SK-N-SH (cell line): ENCODE results near the gene AGMO. TPM values are rescaled to one million over a fixed set of nuclear protein-coding genes. Genes with fewer than 3 reads are reported as not detected.

ENCODE experiments used
- CTCF ChIA-PET: fragments of 300-600, 350-600 bp; formaldehyde crosslinking; extraction: SDS; loops from one replicate; lab custom pipeline; 2021; lab: Yijun Ruan, JAX
- POLR2A ChIA-PET: fragments of 350-600 bp; sonication (Branson Sonifier 250); formaldehyde crosslinking; extraction: SDS; loops from one replicate; lab custom pipeline; 2020; ENCODE audit warnings: antibody characterized with exemption, inconsistent platforms; lab: Yijun Ruan, JAX
- DNase-seq: peaks from one replicate; pipeline ENCODE4 v3.0.0; 2012
- H2AFZ ChIP-seq: fragments of 200-600 bp; sonication (generic); 2 replicates; pipeline ENCODE4 v1.8.1; 2016; ENCODE audit warnings: antibody characterized with exemption, mild to moderate bottlenecking, low read depth
- H3F3A ChIP-seq: fragments of 200-600 bp; sonication (generic); replicated peaks from 2 replicates; pipeline ENCODE3; 2016; ENCODE audit warnings: antibody characterized with exemption, mild to moderate bottlenecking; ENCODE audit not compliant: insufficient read depth
- H3K27ac ChIP-seq, 2 experiments: fragments of 200-500 bp in 1 of 2; fragments of 200-600 bp in 1 of 2; sonication (Bioruptor generic) in 1 of 2; sonication (generic), shearing (Covaris generic) in 1 of 2; 2 replicates each; pipeline versions ENCODE4 v1.5.1 to v1.6.1; 2014 to 2016; ENCODE audit warnings: low read depth in 2 of 2, inconsistent platforms in 1 of 2, low read length in 1 of 2, mild to moderate bottlenecking in 1 of 2, mixed read lengths in 1 of 2
- H3K27me3 ChIP-seq: fragments of 200-600 bp; sonication (generic), shearing (Covaris generic); 2 replicates; pipeline ENCODE4 v1.6.1; 2016; ENCODE audit warnings: mixed run types; ENCODE audit not compliant: insufficient read depth
- H3K36me3 ChIP-seq, 2 experiments: fragments of 200-500 bp in 1 of 2; fragments of 200-600 bp in 1 of 2; sonication (Bioruptor generic) in 1 of 2; sonication (generic) in 1 of 2; replicated peaks in 1 of 2; 2 replicates each; pipeline versions ENCODE3 to v1.5.1; 2014 to 2016; ENCODE audit warnings: low read length in 1 of 2, mild to moderate bottlenecking in 1 of 2; ENCODE audit not compliant: insufficient read depth in 2 of 2, control insufficient read depth in 1 of 2
- H3K4me1 ChIP-seq, 2 experiments: fragments of 200-500 bp in 1 of 2; fragments of 200-600 bp in 1 of 2; sonication (Bioruptor generic) in 1 of 2; sonication (generic), shearing (Covaris generic) in 1 of 2; 2 replicates each; pipeline versions ENCODE4 v1.5.1 to v1.6.1; 2014 to 2016; ENCODE audit warnings: low read depth in 1 of 2, low read length in 1 of 2, mixed run types in 1 of 2; ENCODE audit not compliant: insufficient read depth in 2 of 2, control insufficient read depth in 1 of 2
- H3K4me2 ChIP-seq: fragments of 200-600 bp; sonication (generic), shearing (Covaris generic); 2 replicates; pipeline ENCODE4 v1.6.1; 2017; ENCODE audit warnings: mixed run types
- H3K4me3 ChIP-seq, 2 experiments: fragments of 200-500 bp in 1 of 2; fragments of 200-600 bp in 1 of 2; sonication (Bioruptor generic) in 1 of 2; sonication (generic), shearing (Covaris generic) in 1 of 2; 2 replicates each; pipeline versions ENCODE4 v1.5.1 to v1.8.1; 2014 to 2016; ENCODE audit warnings: low read depth in 2 of 2, inconsistent platforms in 1 of 2, low read length in 1 of 2, mild to moderate bottlenecking in 1 of 2, mixed read lengths in 1 of 2, moderate library complexity in 1 of 2
- H3K79me2 ChIP-seq: fragments of 200-600 bp; sonication (generic); 2 replicates; pipeline ENCODE4 v1.8.1; 2017; ENCODE audit warnings: mild to moderate bottlenecking; ENCODE audit not compliant: insufficient read depth
- H3K9ac ChIP-seq: fragments of 200-600 bp; sonication (generic); 2 replicates; pipeline ENCODE4 v1.6.1; 2017; ENCODE audit warnings: mixed run types
- H3K9me2 ChIP-seq: fragments of 200-600 bp; sonication (generic); 2 replicates; pipeline ENCODE4 v1.6.1; 2017; ENCODE audit warnings: mixed run types
- H3K9me3 ChIP-seq: fragments of 200-600 bp; sonication (generic); 2 replicates; pipeline ENCODE4 v1.6.1; 2017; ENCODE audit warnings: mixed run types, mild to moderate bottlenecking, moderate library complexity
- H4K20me1 ChIP-seq: fragments of 200-600 bp; sonication (generic); 2 replicates; pipeline ENCODE4 v1.6.1; 2017; ENCODE audit warnings: mild to moderate bottlenecking, mixed run types; ENCODE audit not compliant: insufficient read depth
- EZH2phosphoT487 ChIP-seq: fragments of 200-600 bp; sonication (generic); IDR thresholded peaks from 2 replicates; pipeline ENCODE4 v1.6.1; 2017; ENCODE audit warnings: low read depth, mixed run types, mild to moderate bottlenecking, antibody characterized with exemption, moderate library complexity, borderline replicate concordance
- FOSL2 ChIP-seq: IDR thresholded peaks from 2 replicates; pipeline ENCODE4 v1.4.0; 2012; ENCODE audit warnings: low read depth, mild to moderate bottlenecking, moderate library complexity, borderline replicate concordance
- IRF3 ChIP-seq: fragments of 150-350 bp; IDR thresholded peaks from 2 replicates; pipeline ENCODE4 v1.6.1; 2016; ENCODE audit warnings: mild to moderate bottlenecking, low read depth, low read length
- NFIC ChIP-seq: IDR thresholded peaks from 2 replicates; pipeline ENCODE4 v1.4.0; 2012; ENCODE audit warnings: borderline replicate concordance
- RCOR1 ChIP-seq: fragments of 150-350 bp; IDR thresholded peaks from 2 replicates; pipeline ENCODE4 v1.6.1; 2017; ENCODE audit warnings: antibody characterized with exemption, low read length
- RXRA ChIP-seq: IDR thresholded peaks from 2 replicates; pipeline ENCODE4 v1.4.0; 2012; ENCODE audit warnings: low read depth, mild to moderate bottlenecking, borderline replicate concordance
- TCF12 ChIP-seq: IDR thresholded peaks from 2 replicates; pipeline ENCODE4 v1.4.0; 2012
- TEAD4 ChIP-seq: IDR thresholded peaks from 2 replicates; pipeline ENCODE4 v1.4.0; 2012; ENCODE audit warnings: mild to moderate bottlenecking, borderline replicate concordance; ENCODE audit not compliant: insufficient read depth
- WGBS: methylation state at CpG from one replicate; pipeline ENCODE4 v1.1.6; 2017; ENCODE audit warnings: low lambda C conversion rate; 5-methylcytosine and 5-hydroxymethylcytosine counted together
- polyA plus RNA-seq, 3 experiments: library from polyadenylated mRNA; depleted of rRNA; stranded (reverse); fragments of >200 nt; gene quantifications; 2 replicates each; pipeline ENCODE4 v1.2.3, GENCODE V29; 2012

AGMO gene
- polyA plus RNA-seq, 1 of the 3 experiments (the other 2 are of a cell fraction): 0.05 TPM

- no peaks in the 10 kb centered on the region for H3K36me3 ChIP-seq
- no peak overlapping the region for H3K27ac ChIP-seq
- H4K20me1 ChIP-seq: no peaks in the 10 kb centered on the region
- H3K4me1 ChIP-seq: no peaks in the 10 kb centered on the region; a peak in 1 of 4 replicates
- H3K9ac ChIP-seq: no peak overlapping the region
- DNase-seq: no peak
- H3K4me3 ChIP-seq: no peak overlapping the region
- 12% methylated on average over 1 of the region's 1 CpG for WGBS
- no peak overlapping the region for H2AFZ ChIP-seq
- no peaks in the 10 kb centered on the region for H3F3A ChIP-seq
- TF ChIP-seq EZH2phosphoT487: no peak
- no peak overlapping the region for H3K4me2 ChIP-seq
- CTCF ChIA-PET: interaction anchor here (0.9 to 1.5 kb wide), 2 partner anchors 8 to 85 kb away, joined by 3 to 5 read pairs; no protein-coding TSS in a partner anchor
- H3K9me3 ChIP-seq: peaks cover 11% of the 10 kb centered on the region; the same call in 1 of the 2 replicates
- POLR2A ChIA-PET: no interaction called here
- no peaks in the 10 kb centered on the region for H3K9me2 ChIP-seq
- H3K27me3 ChIP-seq: no peaks in the 10 kb centered on the region
- H3K79me2 ChIP-seq: no peaks in the 10 kb centered on the region
Measured at GRCh38 chr7:15284396-15284795, 277.4 kb downstream of the AGMO start.

DNA sequence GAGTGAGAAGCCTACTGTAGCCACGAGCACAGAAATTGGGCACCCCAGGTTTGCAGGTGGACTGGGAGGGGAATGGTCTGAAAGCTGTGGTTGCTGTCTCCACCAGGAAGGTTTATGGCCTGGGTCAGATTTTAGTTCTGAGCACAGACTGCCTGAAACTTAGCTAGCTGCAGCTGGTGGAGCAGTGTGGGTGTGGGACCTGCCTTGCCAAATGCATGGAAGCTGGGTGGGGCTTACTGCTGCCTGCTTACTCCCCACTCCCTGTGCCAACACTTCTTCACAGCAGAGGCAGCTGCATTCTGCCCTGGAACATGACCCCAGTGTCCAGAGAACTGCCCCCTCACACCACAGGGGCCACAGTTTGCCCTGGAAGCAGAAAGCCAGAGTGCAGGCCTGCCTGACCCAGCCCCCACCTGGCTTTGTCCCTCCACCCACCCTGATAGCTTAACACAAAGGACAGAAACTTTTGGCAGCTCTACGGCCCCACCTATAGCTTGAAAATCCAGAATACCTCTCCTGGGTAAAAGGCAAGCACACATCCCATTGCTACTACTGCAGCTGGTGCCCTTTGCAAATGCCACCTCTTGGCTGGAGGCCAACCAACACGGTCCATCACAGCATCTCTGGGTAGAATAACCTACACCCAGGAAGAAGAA, 281.6 kb downstream of the AGMO start:
- CTCF ChIA-PET: no interaction called here
- no peaks in the 10 kb centered on the region; a peak in 1 of 4 replicates for H3K4me1 ChIP-seq
- no peaks in the 10 kb centered on the region for H3K27me3 ChIP-seq
- no peak overlapping the region for H3K27ac ChIP-seq
- H4K20me1 ChIP-seq: no peaks in the 10 kb centered on the region
- no peaks in the 10 kb centered on the region for H3K36me3 ChIP-seq
- no peaks in the 10 kb centered on the region for H3K79me2 ChIP-seq
- no peaks in the 10 kb centered on the region for H3K9me2 ChIP-seq
- no peak for DNase-seq
- H3K4me2 ChIP-seq: no peak overlapping the region
- H3K9ac ChIP-seq: no peak overlapping the region
- WGBS: 10% methylated on average over 3 of the region's 3 CpGs
- no peak overlapping the region for H2AFZ ChIP-seq
- no peak for TF ChIP-seq IRF3
- no peak for TF ChIP-seq FOSL2
- POLR2A ChIA-PET: no interaction called here
- H3F3A ChIP-seq: no peaks in the 10 kb centered on the region
- no peak overlapping the region for H3K4me3 ChIP-seq
- H3K9me3 ChIP-seq: peaks cover 24% of the 10 kb centered on the region

DNA sequence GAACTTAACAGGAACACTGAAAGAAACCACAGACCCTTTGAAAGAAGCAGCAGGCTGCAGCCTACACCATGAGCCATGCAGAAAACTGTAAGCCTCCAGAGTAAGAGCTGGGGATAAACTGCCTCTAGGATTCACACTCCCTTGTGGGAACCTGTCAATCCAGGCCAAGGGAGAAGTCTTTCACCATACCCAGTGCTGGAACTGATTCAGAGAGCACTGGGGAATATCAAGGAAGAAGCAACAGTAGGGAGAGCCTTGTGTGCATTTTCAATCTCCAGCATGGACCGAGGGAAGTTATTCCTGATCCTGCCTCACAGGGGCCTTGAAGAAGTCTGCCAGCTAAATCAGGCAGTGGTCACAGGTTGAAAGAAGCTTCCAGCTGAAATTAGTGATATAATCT, 282.2 kb downstream of the AGMO start:
- DNase-seq: no peak
- Histone ChIP-seq H3K36me3 (no peaks in the 10 kb centered on the region), H3K4me1 (no peaks in the 10 kb centered on the region; a peak in 1 of 4 replicates), H3K9me3 (peaks cover 28% of the 10 kb centered on the region), H3K9me2 (no peaks in the 10 kb centered on the region), H3K79me2 (no peaks in the 10 kb centered on the region), H3K27ac (no peak overlapping the region), H3K4me3 (no peak overlapping the region), H3K4me2 (no peak overlapping the region), H2AFZ (no peak overlapping the region)
- ChIA-PET CTCF (no interaction called here), POLR2A (no interaction called here)
- WGBS: 8% methylated on average over 1 of the region's 1 CpG
- no peak for TF ChIP-seq TCF12
- no peak for TF ChIP-seq TEAD4
- no peak for TF ChIP-seq RCOR1
- no peak for TF ChIP-seq NFIC
- TF ChIP-seq RXRA: no peak
- TF ChIP-seq, all 33 proteins: peak for 0
- Histone ChIP-seq H4K20me1 (no peaks in the 10 kb centered on the region), H3K27me3 (no peaks in the 10 kb centered on the region), H3K9ac (no peak overlapping the region), H3F3A (no peaks in the 10 kb centered on the region)
